Neural cell (in vitro differentiated cells): Measurements from ENCODE around the gene CFTR. TPM values are rescaled to one million over a fixed set of nuclear protein-coding genes. Genes with fewer than 3 reads are reported as not detected.

ENCODE experiments used
- H2AFZ ChIP-seq: fragments of 200-600, 300-800 bp; sonication (generic), shearing (Covaris generic); 2 replicates; pipeline ENCODE4 v1.6.0; 2014; ENCODE audit warnings: low read depth, mild to moderate bottlenecking, antibody characterized with exemption, low read length, moderate library complexity
- H3F3A ChIP-seq: fragments of 200-600 bp; shearing (Covaris generic); 2 replicates; pipeline ENCODE4 v1.6.1; 2016; ENCODE audit warnings: mild to moderate bottlenecking, moderate library complexity, mixed read lengths, antibody characterized with exemption, low read length; ENCODE audit not compliant: insufficient read depth, poor library complexity, severe bottlenecking
- H3K27ac ChIP-seq: fragments of 200-600, 300-800 bp; sonication (generic), shearing (Covaris generic); 2 replicates; pipeline ENCODE4 v1.5.1; 2014; ENCODE audit warnings: mild to moderate bottlenecking, low read length, moderate library complexity
- H3K27me3 ChIP-seq: fragments of 300-800, 200-600 bp; sonication (generic), shearing (Covaris generic); 2 replicates; pipeline ENCODE4 v1.6.0; 2014; ENCODE audit warnings: mild to moderate bottlenecking, low read depth, low read length, moderate library complexity; ENCODE audit not compliant: insufficient read depth
- H3K36me3 ChIP-seq: fragments of 300-800, 200-600 bp; sonication (generic), shearing (Covaris generic); 2 replicates; pipeline ENCODE4 v1.5.1; 2014; ENCODE audit warnings: mild to moderate bottlenecking, antibody characterized with exemption, low read length, moderate library complexity; ENCODE audit not compliant: insufficient read depth
- H3K4me2 ChIP-seq: fragments of 300-800, 200-600 bp; sonication (generic), shearing (Covaris generic); 2 replicates; pipeline ENCODE4 v1.6.0; 2014; ENCODE audit warnings: mild to moderate bottlenecking, low read length
- H3K4me3 ChIP-seq: fragments of 300-800, 200-600 bp; sonication (generic), shearing (Covaris generic); 2 replicates; pipeline ENCODE4 v1.5.1; 2014; ENCODE audit warnings: mild to moderate bottlenecking, low read length, moderate library complexity
- H3K79me2 ChIP-seq: fragments of 200-600 bp; shearing (Covaris generic); replicated peaks from 2 replicates; pipeline ENCODE4 v1.6.0; 2014; ENCODE audit warnings: mild to moderate bottlenecking, low read length, moderate library complexity; ENCODE audit not compliant: insufficient read depth
- H3K9ac ChIP-seq: fragments of 300-800, 200-600 bp; sonication (generic), shearing (Covaris generic); 2 replicates; pipeline ENCODE4 v1.6.1; 2016; ENCODE audit warnings: mild to moderate bottlenecking, low read length, mixed read lengths
- H3K9me2 ChIP-seq: fragments of 200-600 bp; shearing (Covaris generic); 2 replicates; pipeline ENCODE4 v1.6.1; 2016; ENCODE audit warnings: mild to moderate bottlenecking, low read length, mixed read lengths; ENCODE audit not compliant: insufficient read depth
- H3K9me3 ChIP-seq: fragments of 200-600, 300-800 bp; sonication (generic), shearing (Covaris generic); 2 replicates; pipeline ENCODE4 v1.6.1; 2016; ENCODE audit warnings: mild to moderate bottlenecking, mixed run types, low read length, moderate library complexity, mixed read lengths
- H4K20me1 ChIP-seq: fragments of 200-600 bp; shearing (Covaris generic); 2 replicates; pipeline ENCODE4 v1.6.1; 2016; ENCODE audit warnings: mild to moderate bottlenecking, mixed run types; ENCODE audit not compliant: insufficient read depth
- CTCF ChIP-seq: fragments of 450-650 bp; IDR thresholded peaks from 2 replicates; pipeline ENCODE4 v1.5.1; 2014; ENCODE audit warnings: antibody characterized with exemption, mild to moderate bottlenecking, moderate library complexity; ENCODE audit not compliant: poor library complexity, severe bottlenecking
- EP300 ChIP-seq: fragments of 450-650 bp; conservative IDR thresholded peaks from 2 replicates; pipeline ENCODE4 v1.6.1; 2014; ENCODE audit warnings: antibody characterized with exemption, mild to moderate bottlenecking, moderate library complexity; ENCODE audit not compliant: poor library complexity, severe bottlenecking
- EZH2 ChIP-seq: fragments of 200-600, 300-800 bp; shearing (Covaris generic), sonication (generic); IDR thresholded peaks from 2 replicates; pipeline ENCODE4 v1.6.1; 2014; ENCODE audit warnings: antibody characterized with exemption, low read length, borderline replicate concordance, mild to moderate bottlenecking; ENCODE audit not compliant: insufficient read depth, poor library complexity, severe bottlenecking
- MXI1 ChIP-seq: fragments of 450-650 bp; conservative IDR thresholded peaks from 2 replicates; pipeline ENCODE4 v1.6.1; 2014; ENCODE audit warnings: antibody characterized with exemption, mild to moderate bottlenecking; ENCODE audit not compliant: poor library complexity, severe bottlenecking
- POLR2AphosphoS5 ChIP-seq: IDR thresholded peaks from 2 replicates; pipeline ENCODE4 v1.6.1; 2012
- RAD21 ChIP-seq: fragments of 450-650 bp; conservative IDR thresholded peaks from 2 replicates; pipeline ENCODE4 v1.6.1; 2014; ENCODE audit warnings: antibody characterized with exemption, mild to moderate bottlenecking, moderate library complexity
- REST ChIP-seq: IDR thresholded peaks from 2 replicates; pipeline ENCODE4 v1.6.1; 2012; ENCODE audit warnings: borderline replicate concordance
- SMC3 ChIP-seq: fragments of 450-650 bp; conservative IDR thresholded peaks from 2 replicates; pipeline ENCODE4 v1.6.1; 2014; ENCODE audit warnings: antibody characterized with exemption, mild to moderate bottlenecking, moderate library complexity; ENCODE audit not compliant: poor library complexity
- TAF1 ChIP-seq: IDR thresholded peaks from 2 replicates; pipeline ENCODE4 v1.6.1; 2012; ENCODE audit warnings: low read depth
- polyA plus RNA-seq: library from polyadenylated mRNA; depleted of rRNA; stranded (reverse); fragments of >200 nt; gene quantifications from 2 replicates; pipeline ENCODE4 v1.2.3, GENCODE V29; 2014

The CFTR gene
- polyA plus RNA-seq, 1 donor from 2014 or later, result not detected

GRCh38 chr7:117711556-117711955 lies 231.7 kb downstream of the CFTR start:
- no peak overlapping the region for H3K27ac ChIP-seq
- H3K27me3 ChIP-seq, result no peaks in the 10 kb centered on the region
- no peaks in the 10 kb centered on the region for H4K20me1 ChIP-seq
- TF ChIP-seq RAD21 (no peak), EP300 (no peak), MXI1 (no peak), POLR2AphosphoS5 (no peak), EZH2 (no peak), TAF1 (no peak), CTCF (no peak), REST (no peak)
- no peak overlapping the region for H3K4me3 ChIP-seq
- H3K9me2 ChIP-seq, result no peaks in the 10 kb centered on the region
- no peak overlapping the region for H3K4me2 ChIP-seq
- H3K9me3 ChIP-seq, result no peaks in the 10 kb centered on the region
- peaks cover 9% of the 10 kb centered on the region for H3K36me3 ChIP-seq
- H2AFZ ChIP-seq, result no peak overlapping the region
- H3K79me2 ChIP-seq, result no peaks in the 10 kb centered on the region
- no peaks in the 10 kb centered on the region for H3F3A ChIP-seq
- H3K9ac ChIP-seq, result no peak overlapping the region

- TF ChIP-seq RAD21 (peak; percentile 54), SMC3 (peak; percentile 53), EP300 (no peak), CTCF (peak; percentile 56)
- no peak overlapping the region for H3K9ac ChIP-seq
- no peak overlapping the region for H3K4me3 ChIP-seq
- H3K9me2 ChIP-seq, result no peaks in the 10 kb centered on the region
- no peaks in the 10 kb centered on the region for H3K79me2 ChIP-seq
- H3K27ac ChIP-seq, result no peak overlapping the region
- H3K4me2 ChIP-seq, result no peak overlapping the region
- no peak overlapping the region for H2AFZ ChIP-seq
- no peaks in the 10 kb centered on the region for H4K20me1 ChIP-seq
- no peaks in the 10 kb centered on the region for H3K9me3 ChIP-seq
- H3K27me3 ChIP-seq, result no peaks in the 10 kb centered on the region
- peaks cover 16% of the 10 kb centered on the region for H3K36me3 ChIP-seq
- H3F3A ChIP-seq, result no peaks in the 10 kb centered on the region
Observed at GRCh38 chr7:117715784-117716445, 236.1 kb downstream of the CFTR start.
